TTC549 (cell line): ENCODE data around the gene SNTB2.
"Not testable (repeated sequence)": the region's sequence is repeated elsewhere in the genome, so short reads cannot be mapped to it uniquely, and the experiment has no call there.

Experiments
- FAIRE-seq: peaks from 2 replicates; lab custom pipeline; 2012; peaks lifted over from hg19 to GRCh38; lab: Jason Lieb, UNC

Gene SNTB2

GRCh38 chr16:69237296-69237695, 50.3 kb downstream of the SNTB2 start:
- no peak for FAIRE-seq

- no peak for FAIRE-seq
Measured at GRCh38 chr16:69239851-69240250, 52.9 kb downstream of the SNTB2 start.

- FAIRE-seq = no peak
Measured at GRCh38 chr16:69240331-69240730, 53.4 kb downstream of the SNTB2 start.

GRCh38 chr16:69241926-69242325, 55.0 kb downstream of the SNTB2 start:
- FAIRE-seq = no peak

- no peak for FAIRE-seq
Measured at GRCh38 chr16:69243479-69243878, 56.5 kb downstream of the SNTB2 start.

- no peak for FAIRE-seq
Measured at GRCh38 chr16:69244336-69244735, 57.4 kb downstream of the SNTB2 start.

GRCh38 chr16:69250081-69250480, 63.1 kb downstream of the SNTB2 start:
- no peak for FAIRE-seq

- FAIRE-seq = no peak
Measured at GRCh38 chr16:69253870-69254341, 66.9 kb downstream of the SNTB2 start.

GRCh38 chr16:69259428-69259764, 72.4 kb downstream of the SNTB2 start:
- FAIRE-seq = not testable (repeated sequence)

GRCh38 chr16:69260019-69260418, 73.1 kb downstream of the SNTB2 start:
- FAIRE-seq = no peak

- FAIRE-seq = no peak
Measured at GRCh38 chr16:69260506-69260905, 73.5 kb downstream of the SNTB2 start.

GRCh38 chr16:69266334-69267063, 79.5 kb downstream of the SNTB2 start:
- no peak for FAIRE-seq

- no peak for FAIRE-seq
Measured at GRCh38 chr16:69267633-69268032, 80.7 kb downstream of the SNTB2 start.

GRCh38 chr16:69270395-69270794, 83.4 kb downstream of the SNTB2 start:
- FAIRE-seq = no peak

- FAIRE-seq = no peak
Measured at GRCh38 chr16:69270831-69271230, 83.9 kb downstream of the SNTB2 start.

- FAIRE-seq = no peak
Measured at GRCh38 chr16:69273009-69273408, 86.0 kb downstream of the SNTB2 start.

- no peak for FAIRE-seq
Measured at GRCh38 chr16:69274699-69275235, 87.8 kb downstream of the SNTB2 start.

GRCh38 chr16:69276148-69277115, 89.5 kb downstream of the SNTB2 start:
- no peak for FAIRE-seq

- FAIRE-seq = no peak
Measured at GRCh38 chr16:69277413-69277812, 90.4 kb downstream of the SNTB2 start.

- no peak for FAIRE-seq
Measured at GRCh38 chr16:69283851-69284250, 96.9 kb downstream of the SNTB2 start.

GRCh38 chr16:69285240-69285639, 98.3 kb downstream of the SNTB2 start:
- no peak for FAIRE-seq

- FAIRE-seq = peak; percentile 89
Measured at GRCh38 chr16:69286941-69287713, 100.2 kb downstream of the SNTB2 start.
